ENCODE measurements around the gene TIMMDC1. TPM values are rescaled to one million over a fixed set of nuclear protein-coding genes. Genes with fewer than 3 reads are reported as not detected.

TIMMDC1 gene
- total and polyA plus RNA-seq, 2 of the 4 experiments (the other 2 are of a cell fraction): 52.5 to 56.6 TPM

- CTCF ChIA-PET: interaction anchor here (0.9 kb wide), 1 partner anchor 14 kb away, joined by 3 read pairs; no protein-coding TSS in a partner anchor
Measured at GRCh38 chr3:119481079-119481478, 17.3 kb upstream of the TIMMDC1 start.

More at GRCh38 chr3:119481079-119481478, 17.3 kb upstream of the TIMMDC1 start:
- Histone ChIP-seq H2BK20ac (ENCODE audit: low read depth, low read length) (no peak overlapping the region), H4K5ac (ENCODE audit: low read depth, low read length) (no peak overlapping the region), H3K9ac (ENCODE audit: low read depth, low read length) (no peak overlapping the region), H3K4me2 (ENCODE audit: low read depth, low read length) (no peak overlapping the region), H2BK120ac (ENCODE audit: low read depth, low read length) (no peak overlapping the region), H3K4ac (ENCODE audit: low read depth, low read length) (no peak overlapping the region), H3K36me3 (ENCODE audit: control insufficient read depth, insufficient read depth, low read length) (peaks cover 15% of the 10 kb centered on the region), H4K91ac (ENCODE audit: insufficient read depth, low read depth, low read length) (no peak overlapping the region), H3K23ac (ENCODE audit: low read depth, low read length) (no peak overlapping the region), H2AK9ac (replicated peaks; ENCODE audit: low read depth, low read length, poor library complexity) (no peak overlapping the region), H3K9me3 (ENCODE audit: control insufficient read depth, insufficient read depth, low read length) (no peaks in the 10 kb centered on the region), H3K18ac (ENCODE audit: low read depth, low read length) (no peak overlapping the region; the same call in 1 of the 2 replicates), H3K4me3 (ENCODE audit: insufficient read depth, low read depth, low read length) (no peak overlapping the region), H3K27me3 (ENCODE audit: control insufficient read depth, insufficient read depth, low read length) (no peaks in the 10 kb centered on the region), H3K56ac (ENCODE audit: extremely low read depth, insufficient read depth, low read length) (no peak overlapping the region), H3K79me1 (ENCODE audit: low read depth in 1 of 2, low read length in 2 of 2) (no peaks in the 10 kb centered on the region), H3K4me1 (ENCODE audit: control insufficient read depth, insufficient read depth, low read length) (no peaks in the 10 kb centered on the region), H4K8ac (ENCODE audit: low read depth in 2 of 2, low read length in 2 of 2) (no peak overlapping the region), H2BK15ac (ENCODE audit: low read depth, low read length) (no peak overlapping the region; the same call in 2 of the 3 replicates), H4K20me1 (ENCODE audit: insufficient read depth, low read length) (no peaks in the 10 kb centered on the region), H3K9me1 (ENCODE audit: insufficient read depth, low read length) (0 out of 2 replicates have a peak, but pooled peaks cover 4% of the 10 kb centered on the region), H2AK5ac (ENCODE audit: low read depth, low read length) (no peak overlapping the region), H3K14ac (replicated peaks; ENCODE audit: low read depth, low read length) (no peak overlapping the region), H2BK5ac (ENCODE audit: low read depth, low read length, poor library complexity, severe bottlenecking) (peak overlapping the region; percentile 8), H3K27ac (ENCODE audit: insufficient read depth, low read length) (no peak overlapping the region), H2AFZ (replicated peaks; ENCODE audit: low read length, poor library complexity) (no peak overlapping the region)
- BruUV-seq (replicated peaks): no TSS peak
- POLR2A ChIA-PET (ENCODE audit: unreplicated experiment): no interaction called here
- WGBS, 2 experiments (ENCODE audit: extremely low coverage in 2 of 2, insufficient read length in 1 of 2): no CpG with 5 or more reads among the region's 2 CpGs
- TF ChIP-seq, protein P1, sequence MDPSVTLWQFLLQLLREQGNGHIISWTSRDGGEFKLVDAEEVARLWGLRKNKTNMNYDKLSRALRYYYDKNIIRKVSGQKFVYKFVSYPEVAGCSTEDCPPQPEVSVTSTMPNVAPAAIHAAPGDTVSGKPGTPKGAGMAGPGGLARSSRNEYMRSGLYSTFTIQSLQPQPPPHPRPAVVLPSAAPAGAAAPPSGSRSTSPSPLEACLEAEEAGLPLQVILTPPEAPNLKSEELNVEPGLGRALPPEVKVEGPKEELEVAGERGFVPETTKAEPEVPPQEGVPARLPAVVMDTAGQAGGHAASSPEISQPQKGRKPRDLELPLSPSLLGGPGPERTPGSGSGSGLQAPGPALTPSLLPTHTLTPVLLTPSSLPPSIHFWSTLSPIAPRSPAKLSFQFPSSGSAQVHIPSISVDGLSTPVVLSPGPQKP (IDR thresholded peaks at IDR 0.05; ENCODE audit: borderline replicate concordance, low read depth, low read length): no peak
- TF ChIP-seq, protein P2, sequence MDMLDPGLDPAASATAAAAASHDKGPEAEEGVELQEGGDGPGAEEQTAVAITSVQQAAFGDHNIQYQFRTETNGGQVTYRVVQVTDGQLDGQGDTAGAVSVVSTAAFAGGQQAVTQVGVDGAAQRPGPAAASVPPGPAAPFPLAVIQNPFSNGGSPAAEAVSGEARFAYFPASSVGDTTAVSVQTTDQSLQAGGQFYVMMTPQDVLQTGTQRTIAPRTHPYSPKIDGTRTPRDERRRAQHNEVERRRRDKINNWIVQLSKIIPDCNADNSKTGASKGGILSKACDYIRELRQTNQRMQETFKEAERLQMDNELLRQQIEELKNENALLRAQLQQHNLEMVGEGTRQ (IDR thresholded peaks at IDR 0.05; ENCODE audit: low read depth, low read length): no peak
- TF ChIP-seq RFX5 (IDR thresholded peaks at IDR 0.05; ENCODE audit: low read depth, low read length) (no peak), MAZ (IDR thresholded peaks at IDR 0.05; ENCODE audit: borderline replicate concordance, low read depth, low read length) (no peak), NFE2L2 (IDR thresholded peaks at IDR 0.05; ENCODE audit: low read depth, low read length) (no peak), POLR2A (IDR thresholded peaks at IDR 0.05; ENCODE audit: low read depth, low read length) (no peak), CTCF (conservative IDR thresholded peaks at IDR 0.05; ENCODE audit: low read depth, low read length) (no peak), CEBPB (IDR thresholded peaks at IDR 0.05; ENCODE audit: low read depth, low read length) (no peak), RAD21 (IDR thresholded peaks at IDR 0.05; ENCODE audit: low read length) (no peak), SMC3 (IDR thresholded peaks at IDR 0.05; ENCODE audit: low read depth, low read length) (no peak)
- in situ Hi-C loops (cut with MboI; ENCODE audit: low sequenced_read_pairs): no loop called here
- intact Hi-C loops (cut with micrococcal nuclease): no loop called here
- ATAC-seq (ENCODE audit: low read depth) (peak; percentile 79), DNase-seq (peak; percentile 47)
- dilution Hi-C loops (cut with HindIII; ENCODE audit: low sequenced_read_pairs, unreplicated experiment): no loop called here

Data from IMR-90 (cell line).